Cardiac muscle cell (in vitro differentiated cells and primary cell): ENCODE measurements around the gene LGALS8. TPM values are rescaled to one million over a fixed set of nuclear protein-coding genes. Genes with fewer than 3 reads are reported as not detected.

ENCODE experiments used
- DNase-seq, 2 donors: peaks; one replicate each; pipeline versions ENCODE4 v3.0.0 to v3.0.0-alpha.2; 2010 to 2017; ENCODE audit warnings: low read depth in 1 of 2, low spot score in 1 of 2
- H3K27ac ChIP-seq: fragments of 200-600 bp; sonication (generic); 2 replicates; pipeline ENCODE4 v1.5.1; 2016
- H3K27me3 ChIP-seq: fragments of 200-600 bp; sonication (generic); 2 replicates; pipeline ENCODE4 v1.6.0; 2016; ENCODE audit warnings: control low read depth
- H3K36me3 ChIP-seq: fragments of 200-600 bp; sonication (generic); 2 replicates; pipeline ENCODE4 v1.5.1; 2016; ENCODE audit warnings: control low read depth
- H3K4me1 ChIP-seq: fragments of 200-600 bp; sonication (generic); 2 replicates; pipeline ENCODE4 v1.8.1; 2017; ENCODE audit warnings: low read depth, mild to moderate bottlenecking, mixed run types
- H3K4me3 ChIP-seq: fragments of 200-600 bp; sonication (generic); 2 replicates; pipeline ENCODE4 v1.5.1; 2016; ENCODE audit warnings: mild to moderate bottlenecking
- H3K9me3 ChIP-seq: fragments of 200-600 bp; sonication (generic); 2 replicates; pipeline ENCODE4 v1.5.1; 2017; ENCODE audit warnings: low read depth, mild to moderate bottlenecking, control low read depth
- polyA plus RNA-seq: library from polyadenylated mRNA; unstranded; fragments of >200 nt; fragmentation: Nextera tagmentation; extraction: Ambion mirVana; gene quantifications from 2 replicates; pipeline ENCODE4 v1.2.1, GENCODE V29; 2016
- total RNA-seq: library from RNA; depleted of rRNA; stranded (reverse); fragments of >200 nt; gene quantifications from 2 replicates; pipeline ENCODE4 v1.2.3, GENCODE V29; 2016
- TF ChIP-seq, protein P1 (sequence below): IDR thresholded peaks from 2 replicates; pipeline ENCODE4 v1.5.1; 2012; ENCODE audit warnings: low read depth, mild to moderate bottlenecking, low read length

LGALS8 gene
- total and polyA plus RNA-seq, 2 experiments from 2014 or later = 14.2 to 14.4 TPM

DNA sequence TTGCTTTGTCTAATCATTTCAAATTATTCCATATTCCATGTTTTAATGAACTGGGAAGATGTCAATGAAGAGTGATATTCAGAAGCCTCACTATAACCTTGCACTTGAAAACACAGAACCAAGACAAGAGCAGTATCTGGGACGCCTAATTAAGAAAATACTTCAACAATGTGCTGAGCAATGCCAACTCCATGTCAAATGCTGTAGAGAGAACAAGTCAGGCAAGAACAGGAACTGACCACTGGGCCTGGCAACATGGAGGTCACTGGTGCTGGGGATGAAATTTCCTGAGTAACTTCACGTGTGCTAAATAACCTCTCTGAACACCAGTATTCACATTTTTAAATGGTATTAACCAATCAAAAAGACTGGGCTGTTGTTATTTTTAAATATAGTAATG lies 57.7 kb downstream of the LGALS8 start:
- DNase-seq = no peak
- Histone ChIP-seq H3K36me3 (peaks cover 35% of the 10 kb centered on the region), H3K4me3 (no peak overlapping the region), H3K27ac (no peak overlapping the region), H3K9me3 (no peaks in the 10 kb centered on the region), H3K27me3 (no peaks in the 10 kb centered on the region), H3K4me1 (no peaks in the 10 kb centered on the region)
- TF ChIP-seq, protein P1, sequence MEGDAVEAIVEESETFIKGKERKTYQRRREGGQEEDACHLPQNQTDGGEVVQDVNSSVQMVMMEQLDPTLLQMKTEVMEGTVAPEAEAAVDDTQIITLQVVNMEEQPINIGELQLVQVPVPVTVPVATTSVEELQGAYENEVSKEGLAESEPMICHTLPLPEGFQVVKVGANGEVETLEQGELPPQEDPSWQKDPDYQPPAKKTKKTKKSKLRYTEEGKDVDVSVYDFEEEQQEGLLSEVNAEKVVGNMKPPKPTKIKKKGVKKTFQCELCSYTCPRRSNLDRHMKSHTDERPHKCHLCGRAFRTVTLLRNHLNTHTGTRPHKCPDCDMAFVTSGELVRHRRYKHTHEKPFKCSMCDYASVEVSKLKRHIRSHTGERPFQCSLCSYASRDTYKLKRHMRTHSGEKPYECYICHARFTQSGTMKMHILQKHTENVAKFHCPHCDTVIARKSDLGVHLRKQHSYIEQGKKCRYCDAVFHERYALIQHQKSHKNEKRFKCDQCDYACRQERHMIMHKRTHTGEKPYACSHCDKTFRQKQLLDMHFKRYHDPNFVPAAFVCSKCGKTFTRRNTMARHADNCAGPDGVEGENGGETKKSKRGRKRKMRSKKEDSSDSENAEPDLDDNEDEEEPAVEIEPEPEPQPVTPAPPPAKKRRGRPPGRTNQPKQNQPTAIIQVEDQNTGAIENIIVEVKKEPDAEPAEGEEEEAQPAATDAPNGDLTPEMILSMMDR = no peak

DNA sequence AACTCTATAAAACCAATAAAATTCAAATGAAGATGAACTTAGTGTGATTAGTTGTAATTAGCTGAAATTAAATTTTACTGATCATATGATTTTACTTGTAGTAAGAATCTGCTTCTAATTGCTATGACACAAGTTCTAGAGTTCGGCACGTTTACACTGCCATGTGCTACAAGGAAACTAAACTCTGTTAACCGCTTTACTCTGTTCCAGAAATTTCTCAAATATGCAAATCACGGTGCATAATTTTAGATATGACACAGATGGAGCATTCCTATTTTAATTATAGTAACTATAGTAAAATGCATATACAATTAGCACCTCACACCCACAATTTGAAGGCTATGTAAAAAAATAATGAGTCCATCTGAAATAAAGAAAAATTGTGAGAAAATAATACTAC lies 65.7 kb downstream of the LGALS8 start:
- H3K27me3 ChIP-seq = no peaks in the 10 kb centered on the region
- no peak overlapping the region for H3K27ac ChIP-seq
- H3K36me3 ChIP-seq = peaks cover 69% of the 10 kb centered on the region

DNA sequence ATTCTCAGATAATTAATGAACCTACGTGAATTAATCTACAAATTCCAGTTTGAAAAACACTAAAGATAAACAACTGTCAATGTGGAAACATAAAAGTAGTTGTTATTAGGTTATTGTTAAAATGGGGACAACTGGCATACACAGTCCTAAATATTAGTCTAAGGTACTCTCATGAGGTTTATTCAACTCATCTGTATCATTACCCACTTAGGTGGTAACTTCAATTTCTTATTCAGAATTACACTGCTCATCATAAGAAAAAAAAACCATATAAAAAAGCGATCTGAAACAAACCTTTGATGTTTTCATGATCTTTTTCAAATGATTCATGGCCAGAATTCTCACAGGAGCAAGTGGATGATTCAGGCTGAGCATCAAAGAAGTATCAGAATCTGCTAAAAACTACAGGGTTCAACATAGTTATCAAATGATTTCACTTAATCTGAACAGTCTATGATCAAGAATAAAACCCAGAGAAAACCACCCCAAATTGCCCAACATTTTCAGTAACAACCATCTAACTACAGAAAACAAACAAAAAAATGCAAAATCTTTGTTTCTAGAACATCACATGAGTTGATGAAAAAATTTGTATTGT lies 66.9 kb downstream of the LGALS8 start:
- H3K9me3 ChIP-seq = no peaks in the 10 kb centered on the region
- H3K4me3 ChIP-seq = no peak overlapping the region
- no peaks in the 10 kb centered on the region for H3K4me1 ChIP-seq
- H3K27ac ChIP-seq = no peak overlapping the region
- peaks cover 64% of the 10 kb centered on the region for H3K36me3 ChIP-seq
- DNase-seq = no peak
- TF ChIP-seq, protein P1 = no peak
- H3K27me3 ChIP-seq = no peaks in the 10 kb centered on the region

More for the DNA sequence above, 65.7 kb downstream of the LGALS8 start:
- Histone ChIP-seq H3K4me3 (no peak overlapping the region), H3K9me3 (no peaks in the 10 kb centered on the region), H3K4me1 (no peaks in the 10 kb centered on the region)
- TF ChIP-seq, protein P1 = no peak
- DNase-seq = no peak

DNA sequence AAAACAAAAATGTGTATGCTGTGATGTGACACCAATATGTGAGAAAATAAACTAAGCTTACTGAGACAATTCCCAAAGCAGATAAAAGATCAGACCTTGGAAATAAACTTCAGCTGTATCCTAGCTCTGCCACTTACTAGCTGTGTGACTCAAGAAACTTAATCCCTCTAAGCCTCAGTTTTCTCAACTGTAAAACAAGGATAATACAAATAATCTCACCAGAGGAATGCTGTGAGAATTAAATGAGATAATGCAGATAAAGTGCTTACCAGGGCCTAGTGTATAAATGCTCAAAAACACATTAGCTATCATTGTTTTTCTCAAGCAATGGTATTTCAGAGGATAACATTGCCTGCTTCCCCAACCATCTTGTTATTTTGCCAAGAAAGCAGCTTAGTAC lies 78.4 kb downstream of the LGALS8 start:
- DNase-seq = no peak
- H3K27me3 ChIP-seq = no peaks in the 10 kb centered on the region
- H3K9me3 ChIP-seq = no peaks in the 10 kb centered on the region
- no peak overlapping the region for H3K4me3 ChIP-seq
- TF ChIP-seq, protein P1 = no peak
- H3K4me1 ChIP-seq = peaks cover 15% of the 10 kb centered on the region
- no peak overlapping the region for H3K27ac ChIP-seq
- H3K36me3 ChIP-seq = peaks cover 20% of the 10 kb centered on the region

Other genes with a start within 250 kb of the LGALS8 start
- 2.2 and 3.0 TPM in 2 replicates for gene ERO1B, start 242.0 kb upstream of the LGALS8 start, total RNA-seq
- 2.3 and 2.7 TPM in 2 replicates for gene ERO1B, start 242.0 kb upstream of the LGALS8 start, polyA plus RNA-seq
- gene EDARADD, start 129.7 kb upstream of the LGALS8 start, total RNA-seq = 0.24 and 0.32 TPM in 2 replicates
- 0.70 and 0.77 TPM in 2 replicates for gene EDARADD, start 129.7 kb upstream of the LGALS8 start, polyA plus RNA-seq
- gene HEATR1, start 80.5 kb downstream of the LGALS8 start, total RNA-seq = 8.2 and 11.9 TPM in 2 replicates
- gene HEATR1, start 80.5 kb downstream of the LGALS8 start, polyA plus RNA-seq = 6.6 and 13.4 TPM in 2 replicates
- 276 and 303 TPM in 2 replicates for gene ACTN2, start 162.5 kb downstream of the LGALS8 start, total RNA-seq
- gene ACTN2, start 162.5 kb downstream of the LGALS8 start, polyA plus RNA-seq = 785 and 814 TPM in 2 replicates